Neural cell (in vitro differentiated cells): ENCODE data around the gene OSGEPL1. TPM values are rescaled to one million over a fixed set of nuclear protein-coding genes. Genes with fewer than 3 reads are reported as not detected.

Source experiments
- H2AFZ ChIP-seq: fragments of 200-600, 300-800 bp; sonication (generic), shearing (Covaris generic); 2 replicates; pipeline ENCODE4 v1.6.0; 2014; ENCODE audit warnings: low read depth, mild to moderate bottlenecking, antibody characterized with exemption, low read length, moderate library complexity
- H3F3A ChIP-seq: fragments of 200-600 bp; shearing (Covaris generic); 2 replicates; pipeline ENCODE4 v1.6.1; 2016; ENCODE audit warnings: mild to moderate bottlenecking, moderate library complexity, mixed read lengths, antibody characterized with exemption, low read length; ENCODE audit not compliant: insufficient read depth, poor library complexity, severe bottlenecking
- H3K27ac ChIP-seq: fragments of 200-600, 300-800 bp; sonication (generic), shearing (Covaris generic); 2 replicates; pipeline ENCODE4 v1.5.1; 2014; ENCODE audit warnings: mild to moderate bottlenecking, low read length, moderate library complexity
- H3K27me3 ChIP-seq: fragments of 300-800, 200-600 bp; sonication (generic), shearing (Covaris generic); 2 replicates; pipeline ENCODE4 v1.6.0; 2014; ENCODE audit warnings: mild to moderate bottlenecking, low read depth, low read length, moderate library complexity; ENCODE audit not compliant: insufficient read depth
- H3K36me3 ChIP-seq: fragments of 300-800, 200-600 bp; sonication (generic), shearing (Covaris generic); 2 replicates; pipeline ENCODE4 v1.5.1; 2014; ENCODE audit warnings: mild to moderate bottlenecking, antibody characterized with exemption, low read length, moderate library complexity; ENCODE audit not compliant: insufficient read depth
- H3K4me2 ChIP-seq: fragments of 300-800, 200-600 bp; sonication (generic), shearing (Covaris generic); 2 replicates; pipeline ENCODE4 v1.6.0; 2014; ENCODE audit warnings: mild to moderate bottlenecking, low read length
- H3K4me3 ChIP-seq: fragments of 300-800, 200-600 bp; sonication (generic), shearing (Covaris generic); 2 replicates; pipeline ENCODE4 v1.5.1; 2014; ENCODE audit warnings: mild to moderate bottlenecking, low read length, moderate library complexity
- H3K79me2 ChIP-seq: fragments of 200-600 bp; shearing (Covaris generic); replicated peaks from 2 replicates; pipeline ENCODE4 v1.6.0; 2014; ENCODE audit warnings: mild to moderate bottlenecking, low read length, moderate library complexity; ENCODE audit not compliant: insufficient read depth
- H3K9ac ChIP-seq: fragments of 300-800, 200-600 bp; sonication (generic), shearing (Covaris generic); 2 replicates; pipeline ENCODE4 v1.6.1; 2016; ENCODE audit warnings: mild to moderate bottlenecking, low read length, mixed read lengths
- H3K9me2 ChIP-seq: fragments of 200-600 bp; shearing (Covaris generic); 2 replicates; pipeline ENCODE4 v1.6.1; 2016; ENCODE audit warnings: mild to moderate bottlenecking, low read length, mixed read lengths; ENCODE audit not compliant: insufficient read depth
- H3K9me3 ChIP-seq: fragments of 200-600, 300-800 bp; sonication (generic), shearing (Covaris generic); 2 replicates; pipeline ENCODE4 v1.6.1; 2016; ENCODE audit warnings: mild to moderate bottlenecking, mixed run types, low read length, moderate library complexity, mixed read lengths
- H4K20me1 ChIP-seq: fragments of 200-600 bp; shearing (Covaris generic); 2 replicates; pipeline ENCODE4 v1.6.1; 2016; ENCODE audit warnings: mild to moderate bottlenecking, mixed run types; ENCODE audit not compliant: insufficient read depth
- CTCF ChIP-seq: fragments of 450-650 bp; IDR thresholded peaks from 2 replicates; pipeline ENCODE4 v1.5.1; 2014; ENCODE audit warnings: antibody characterized with exemption, mild to moderate bottlenecking, moderate library complexity; ENCODE audit not compliant: poor library complexity, severe bottlenecking
- EP300 ChIP-seq: fragments of 450-650 bp; conservative IDR thresholded peaks from 2 replicates; pipeline ENCODE4 v1.6.1; 2014; ENCODE audit warnings: antibody characterized with exemption, mild to moderate bottlenecking, moderate library complexity; ENCODE audit not compliant: poor library complexity, severe bottlenecking
- EZH2 ChIP-seq: fragments of 200-600, 300-800 bp; shearing (Covaris generic), sonication (generic); IDR thresholded peaks from 2 replicates; pipeline ENCODE4 v1.6.1; 2014; ENCODE audit warnings: antibody characterized with exemption, low read length, borderline replicate concordance, mild to moderate bottlenecking; ENCODE audit not compliant: insufficient read depth, poor library complexity, severe bottlenecking
- MXI1 ChIP-seq: fragments of 450-650 bp; conservative IDR thresholded peaks from 2 replicates; pipeline ENCODE4 v1.6.1; 2014; ENCODE audit warnings: antibody characterized with exemption, mild to moderate bottlenecking; ENCODE audit not compliant: poor library complexity, severe bottlenecking
- POLR2AphosphoS5 ChIP-seq: IDR thresholded peaks from 2 replicates; pipeline ENCODE4 v1.6.1; 2012
- RAD21 ChIP-seq: fragments of 450-650 bp; conservative IDR thresholded peaks from 2 replicates; pipeline ENCODE4 v1.6.1; 2014; ENCODE audit warnings: antibody characterized with exemption, mild to moderate bottlenecking, moderate library complexity
- REST ChIP-seq: IDR thresholded peaks from 2 replicates; pipeline ENCODE4 v1.6.1; 2012; ENCODE audit warnings: borderline replicate concordance
- SMC3 ChIP-seq: fragments of 450-650 bp; conservative IDR thresholded peaks from 2 replicates; pipeline ENCODE4 v1.6.1; 2014; ENCODE audit warnings: antibody characterized with exemption, mild to moderate bottlenecking, moderate library complexity; ENCODE audit not compliant: poor library complexity
- TAF1 ChIP-seq: IDR thresholded peaks from 2 replicates; pipeline ENCODE4 v1.6.1; 2012; ENCODE audit warnings: low read depth
- polyA plus RNA-seq: library from polyadenylated mRNA; depleted of rRNA; stranded (reverse); fragments of >200 nt; gene quantifications from 2 replicates; pipeline ENCODE4 v1.2.3, GENCODE V29; 2014

Gene OSGEPL1
- polyA plus RNA-seq, 1 donor from 2014 or later, result 23.6 TPM

GRCh38 chr2:189782221-189782671 lies 19.7 kb upstream of the OSGEPL1 start:
- no peaks in the 10 kb centered on the region for H4K20me1 ChIP-seq
- no peaks in the 10 kb centered on the region for H3K9me2 ChIP-seq
- TF ChIP-seq CTCF (no peak), MXI1 (no peak), TAF1 (no peak), EP300 (no peak), RAD21 (no peak), EZH2 (no peak), SMC3 (no peak), REST (no peak), POLR2AphosphoS5 (no peak)
- peak overlapping the region; percentile 93 for H3K9ac ChIP-seq
- no peaks in the 10 kb centered on the region for H3K36me3 ChIP-seq
- peaks cover 58% of the 10 kb centered on the region for H3K79me2 ChIP-seq
- H3K27me3 ChIP-seq, result no peaks in the 10 kb centered on the region
- H3K9me3 ChIP-seq, result no peaks in the 10 kb centered on the region
- H3K4me3 ChIP-seq, result peak overlapping the region; percentile 94
- H2AFZ ChIP-seq, result no peak overlapping the region
- peak overlapping the region; percentile 87 for H3K4me2 ChIP-seq
- no peak overlapping the region for H3K27ac ChIP-seq
- peaks cover 6% of the 10 kb centered on the region for H3F3A ChIP-seq

GRCh38 chr2:189772212-189772611 lies 9.6 kb upstream of the OSGEPL1 start:
- peaks cover 9% of the 10 kb centered on the region for H3K36me3 ChIP-seq
- no peak for TF ChIP-seq REST
- TF ChIP-seq EZH2, result no peak

More at GRCh38 chr2:189772212-189772611, 9.6 kb upstream of the OSGEPL1 start:
- H3F3A ChIP-seq, result no peaks in the 10 kb centered on the region
- no peaks in the 10 kb centered on the region for H3K9me3 ChIP-seq
- H3K4me3 ChIP-seq, result no peak overlapping the region
- no peaks in the 10 kb centered on the region for H3K79me2 ChIP-seq
- H4K20me1 ChIP-seq, result no peaks in the 10 kb centered on the region
- H3K4me2 ChIP-seq, result no peak overlapping the region
- H3K27me3 ChIP-seq, result no peaks in the 10 kb centered on the region
- H3K9me2 ChIP-seq, result no peaks in the 10 kb centered on the region
- no peak overlapping the region for H2AFZ ChIP-seq
- H3K27ac ChIP-seq, result no peak overlapping the region
- H3K9ac ChIP-seq, result no peak overlapping the region
